Duodenal mucosa (tissue), 2 donors: ENCODE results near the gene B4GALNT1.

Experiments
- H3K27ac ChIP-seq: one replicate; pipeline ENCODE4 v1.7.0; 2013; ENCODE audit warnings: low read depth, low read length
- H3K27me3 ChIP-seq, 2 donors: one replicate each; pipeline ENCODE4 v1.7.0; 2013; ENCODE audit warnings: low read length in 2 of 2, control low read depth in 1 of 2; ENCODE audit not compliant: insufficient read depth in 2 of 2, control insufficient read depth in 1 of 2
- H3K36me3 ChIP-seq, 2 donors: one replicate each; pipeline ENCODE4 v1.7.0; 2013; ENCODE audit warnings: low read length in 2 of 2, control low read depth in 1 of 2; ENCODE audit not compliant: insufficient read depth in 2 of 2, control insufficient read depth in 1 of 2
- H3K4me1 ChIP-seq, 2 donors: one replicate each; pipeline ENCODE4 v1.7.0; 2013; ENCODE audit warnings: low read length in 2 of 2, control low read depth in 1 of 2; ENCODE audit not compliant: insufficient read depth in 2 of 2, control insufficient read depth in 1 of 2
- H3K4me3 ChIP-seq, 2 donors: one replicate each; pipeline ENCODE4 v1.7.0; 2013; ENCODE audit warnings: low read length in 2 of 2, low read depth in 1 of 2
- H3K9ac ChIP-seq, 2 donors: one replicate each; pipeline ENCODE4 v1.7.0; 2013; ENCODE audit warnings: low read length in 2 of 2, low read depth in 1 of 2
- H3K9me3 ChIP-seq, 2 donors: one replicate each; pipeline ENCODE4 v1.7.0; 2013; ENCODE audit warnings: low read length in 2 of 2, control low read depth in 1 of 2; ENCODE audit not compliant: control insufficient read depth in 1 of 2

Gene B4GALNT1

GRCh38 chr12:57607958-57608663 is 24.9 kb downstream of the B4GALNT1 start:
- H3K36me3 ChIP-seq = no peaks in the 10 kb centered on the region
- H3K27ac ChIP-seq = no peak overlapping the region
- no peaks in the 10 kb centered on the region for H3K9me3 ChIP-seq
- peaks cover 17 to 20% of the 10 kb centered on the region in 2 donors for H3K4me1 ChIP-seq
- peaks cover 21 to 33% of the 10 kb centered on the region in 2 donors for H3K27me3 ChIP-seq
- H3K4me3 ChIP-seq = no peak overlapping the region
- no peak overlapping the region for H3K9ac ChIP-seq

- H3K27ac ChIP-seq = no peak overlapping the region
Observed at GRCh38 chr12:57606821-57607220, 26.2 kb downstream of the B4GALNT1 start.

GRCh38 chr12:57606399-57606798 is 26.6 kb downstream of the B4GALNT1 start:
- no peak overlapping the region for H3K27ac ChIP-seq

More at GRCh38 chr12:57606821-57607220, 26.2 kb downstream of the B4GALNT1 start:
- H3K4me3 ChIP-seq = no peak overlapping the region
- no peaks in the 10 kb centered on the region for H3K9me3 ChIP-seq
- H3K9ac ChIP-seq = no peak overlapping the region
- peaks cover 3 to 6% of the 10 kb centered on the region in 2 donors for H3K36me3 ChIP-seq
- peaks cover 11 to 20% of the 10 kb centered on the region in 2 donors for H3K27me3 ChIP-seq
- peaks cover 17 to 20% of the 10 kb centered on the region in 2 donors for H3K4me1 ChIP-seq

GRCh38 chr12:57605811-57606311 is 27.1 kb downstream of the B4GALNT1 start:
- Histone ChIP-seq H3K27me3 (peaks cover 9 to 16% of the 10 kb centered on the region in 2 donors), H3K4me3 (no peak overlapping the region), H3K4me1 (peaks cover 17 to 18% of the 10 kb centered on the region in 2 donors), H3K36me3 (peaks cover 6 to 16% of the 10 kb centered on the region in 2 donors), H3K9ac (peak overlapping the region in 1 of 2 donors; percentile 70), H3K9me3 (no peaks in the 10 kb centered on the region), H3K27ac (no peak overlapping the region)

More at GRCh38 chr12:57606399-57606798, 26.6 kb downstream of the B4GALNT1 start:
- H3K4me3 ChIP-seq = no peak overlapping the region
- H3K36me3 ChIP-seq = peaks cover 6 to 10% of the 10 kb centered on the region in 2 donors
- H3K4me1 ChIP-seq = peaks cover 17 to 20% of the 10 kb centered on the region in 2 donors
- H3K27me3 ChIP-seq = peaks cover 11 to 19% of the 10 kb centered on the region in 2 donors
- H3K9me3 ChIP-seq = no peaks in the 10 kb centered on the region
- no peak overlapping the region for H3K9ac ChIP-seq

- Histone ChIP-seq H3K9ac (peak overlapping the region; percentile 57 to 70), H3K36me3 (peaks cover 11 to 22% of the 10 kb centered on the region in 2 donors), H3K4me3 (peak overlapping the region; percentile 64 to 69), H3K4me1 (peaks cover 12 to 17% of the 10 kb centered on the region in 2 donors), H3K27me3 (peaks cover 3 to 10% of the 10 kb centered on the region in 2 donors), H3K9me3 (no peaks in the 10 kb centered on the region), H3K27ac (peak overlapping the region; percentile 20)
Observed at GRCh38 chr12:57604992-57605810, 27.8 kb downstream of the B4GALNT1 start.

- peaks cover 12 to 17% of the 10 kb centered on the region in 2 donors for H3K4me1 ChIP-seq
- peak within 1 kb of the TSS; percentile 76 to 82 for H3K4me3 ChIP-seq
- H3K27ac ChIP-seq = peak within 1 kb of the TSS; percentile 56
- H3K36me3 ChIP-seq = peaks cover 11 to 29% of the 10 kb centered on the region in 2 donors
- peak within 1 kb of the TSS; percentile 57 to 70 for H3K9ac ChIP-seq
- H3K27me3 ChIP-seq = peaks cover 3 to 9% of the 10 kb centered on the region in 2 donors
- H3K9me3 ChIP-seq = no peaks in the 10 kb centered on the region
Observed at GRCh38 chr12:57604454-57604991, 28.5 kb downstream of the B4GALNT1 start, which contains the start of gene DTX3. DTX3 (plus strand) TSS chr12:57604824; CDS start chr12:57606518, 1,694 bp downstream.

- H3K4me3 ChIP-seq = peak overlapping the region; percentile 76 to 82
- H3K27me3 ChIP-seq = peaks cover under 1 to 9% of the 10 kb centered on the region in 2 donors
- H3K27ac ChIP-seq = peak overlapping the region; percentile 56
- peaks cover 16 to 35% of the 10 kb centered on the region in 2 donors for H3K36me3 ChIP-seq
- H3K9ac ChIP-seq = peak overlapping the region; percentile 51 to 70
- H3K4me1 ChIP-seq = peaks cover 12 to 17% of the 10 kb centered on the region in 2 donors
- H3K9me3 ChIP-seq = no peaks in the 10 kb centered on the region
Observed at GRCh38 chr12:57603815-57604453, 29.1 kb downstream of the B4GALNT1 start.

- Histone ChIP-seq H3K9me3 (no peaks in the 10 kb centered on the region), H3K4me3 (no peak overlapping the region), H3K9ac (no peak overlapping the region), H3K36me3 (peaks cover 17 to 40% of the 10 kb centered on the region in 2 donors), H3K4me1 (peaks cover 12 to 17% of the 10 kb centered on the region in 2 donors), H3K27me3 (peaks cover 0 to 9% of the 10 kb centered on the region in 2 donors), H3K27ac (no peak overlapping the region)
Observed at GRCh38 chr12:57603324-57603723, 29.7 kb downstream of the B4GALNT1 start.

GRCh38 chr12:57602544-57602943 is 30.5 kb downstream of the B4GALNT1 start:
- no peak overlapping the region for H3K4me3 ChIP-seq
- peaks cover 21 to 44% of the 10 kb centered on the region in 2 donors for H3K36me3 ChIP-seq
- peaks cover 0 to 9% of the 10 kb centered on the region in 2 donors for H3K27me3 ChIP-seq
- H3K27ac ChIP-seq = no peak overlapping the region
- no peak overlapping the region for H3K9ac ChIP-seq
- H3K4me1 ChIP-seq = peaks cover 12 to 17% of the 10 kb centered on the region in 2 donors
- H3K9me3 ChIP-seq = no peaks in the 10 kb centered on the region
